GM18907 (cell line): ENCODE data around the gene TMEM205.
"Not testable (repeated sequence)": the region's sequence is repeated elsewhere in the genome, so short reads cannot be mapped to it uniquely, and the experiment has no call there.

Experiments
- ATAC-seq: cut with Tn5 transposase; IDR thresholded peaks from one replicate; pipeline ENCODE4 v1.9.1; 2021; ENCODE audit warnings: mild to moderate bottlenecking, moderate library complexity; ENCODE audit not compliant: unreplicated experiment

The TMEM205 gene

DNA sequence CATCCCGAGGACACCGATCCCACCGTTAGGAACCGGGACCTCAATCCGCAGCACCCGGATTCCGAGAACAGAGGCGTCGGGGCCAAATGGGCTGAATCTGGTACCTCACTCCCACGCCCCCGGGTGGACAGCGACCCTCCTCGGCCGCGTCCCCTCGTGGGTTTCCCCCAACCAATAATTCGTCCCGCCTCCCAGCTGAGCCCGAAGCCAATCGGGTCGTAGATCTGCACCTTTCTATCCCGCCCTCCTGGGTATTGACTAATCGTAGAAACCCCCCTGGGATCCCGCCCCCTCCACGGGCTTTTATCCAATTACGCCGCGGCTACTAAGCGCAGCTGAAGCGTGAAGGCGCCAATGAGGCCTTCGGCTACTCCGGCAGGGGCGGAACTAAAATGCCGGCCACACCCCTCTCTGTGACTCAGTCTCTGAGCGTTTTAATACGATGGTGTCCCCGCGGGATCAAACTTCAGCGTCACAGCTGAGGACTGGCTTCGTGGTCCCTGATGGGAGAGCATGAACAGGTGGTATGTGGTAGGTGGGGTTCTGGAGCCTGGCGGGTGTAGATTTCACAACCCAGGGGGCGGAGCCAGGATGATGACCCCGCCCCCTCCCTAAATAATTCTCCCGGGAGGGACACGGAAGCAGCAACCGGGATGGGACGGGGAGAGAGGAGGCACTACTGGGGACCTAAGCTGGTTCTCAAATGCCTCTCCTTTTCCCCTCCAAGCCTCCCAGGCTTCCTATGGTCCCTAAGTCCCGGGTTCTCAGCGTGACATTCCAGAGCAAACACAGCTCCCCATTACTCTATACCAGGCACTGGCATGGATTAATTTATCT, at the start of gene TMEM205, which contains the start of gene CCDC159:
TMEM205 (minus strand) TSS at position 165 of the 837 bp plus-strand sequence. CDS start 649 bp downstream, outside the sequence.
CCDC159 (plus strand) TSS at position 416 of the 837 bp plus-strand sequence; CDS start at position 504, 88 bp downstream.
- peak; percentile 86 for ATAC-seq

DNA sequence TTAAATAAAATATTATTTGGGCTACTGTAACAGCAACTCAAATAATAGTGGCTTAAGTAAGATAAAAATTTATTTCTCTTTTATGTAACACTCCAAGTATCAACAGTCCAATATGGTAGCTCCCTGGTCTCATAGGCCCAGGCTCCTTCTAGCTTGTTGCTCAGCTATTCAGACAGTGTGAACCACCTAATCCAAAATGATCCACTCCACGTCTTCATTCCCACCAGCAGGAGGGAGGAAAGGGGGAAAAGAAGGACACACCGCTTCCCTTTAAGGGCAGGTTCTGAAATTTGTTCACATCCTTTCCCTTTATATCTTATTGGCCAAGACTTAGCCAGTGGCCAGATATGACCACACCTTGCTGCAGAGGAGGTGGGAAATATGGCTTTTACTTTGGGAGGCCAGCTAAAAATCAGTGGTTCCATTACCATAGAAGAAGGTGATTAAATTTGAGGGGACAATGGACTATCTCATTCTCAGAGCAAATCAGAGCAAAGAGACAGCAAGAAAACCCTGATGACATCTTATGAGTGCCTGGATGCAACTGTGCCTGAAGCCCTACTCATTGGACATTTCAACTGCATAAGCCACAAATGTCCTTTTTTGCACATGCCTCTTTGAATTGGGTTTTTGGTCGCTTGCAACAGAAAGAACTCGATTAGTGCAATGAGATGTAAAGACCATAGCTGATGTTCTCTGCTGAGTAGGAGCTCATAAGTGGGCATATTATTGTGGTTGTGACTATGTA, 45.0 kb upstream of the TMEM205 start:
- ATAC-seq, result no peak

DNA sequence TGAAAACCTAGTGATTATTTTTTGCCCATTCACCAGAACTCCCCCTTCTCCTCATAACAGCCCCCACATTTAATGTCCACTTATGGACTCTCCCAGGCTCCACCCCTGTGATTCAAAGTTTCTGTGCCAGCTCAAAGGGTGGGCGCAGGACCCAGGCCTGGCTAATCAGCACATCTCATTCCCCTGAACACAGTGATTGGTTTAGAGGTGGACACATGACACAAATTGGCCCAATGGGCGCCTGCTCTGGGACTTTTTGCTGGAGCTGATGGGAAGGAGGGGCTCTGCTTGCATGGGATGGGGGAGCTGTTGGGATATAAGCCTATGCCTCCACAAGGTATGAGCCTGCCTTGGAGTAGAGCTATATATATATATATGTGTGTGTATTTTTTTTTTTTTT, 44.3 kb upstream of the TMEM205 start:
- no peak for ATAC-seq

DNA sequence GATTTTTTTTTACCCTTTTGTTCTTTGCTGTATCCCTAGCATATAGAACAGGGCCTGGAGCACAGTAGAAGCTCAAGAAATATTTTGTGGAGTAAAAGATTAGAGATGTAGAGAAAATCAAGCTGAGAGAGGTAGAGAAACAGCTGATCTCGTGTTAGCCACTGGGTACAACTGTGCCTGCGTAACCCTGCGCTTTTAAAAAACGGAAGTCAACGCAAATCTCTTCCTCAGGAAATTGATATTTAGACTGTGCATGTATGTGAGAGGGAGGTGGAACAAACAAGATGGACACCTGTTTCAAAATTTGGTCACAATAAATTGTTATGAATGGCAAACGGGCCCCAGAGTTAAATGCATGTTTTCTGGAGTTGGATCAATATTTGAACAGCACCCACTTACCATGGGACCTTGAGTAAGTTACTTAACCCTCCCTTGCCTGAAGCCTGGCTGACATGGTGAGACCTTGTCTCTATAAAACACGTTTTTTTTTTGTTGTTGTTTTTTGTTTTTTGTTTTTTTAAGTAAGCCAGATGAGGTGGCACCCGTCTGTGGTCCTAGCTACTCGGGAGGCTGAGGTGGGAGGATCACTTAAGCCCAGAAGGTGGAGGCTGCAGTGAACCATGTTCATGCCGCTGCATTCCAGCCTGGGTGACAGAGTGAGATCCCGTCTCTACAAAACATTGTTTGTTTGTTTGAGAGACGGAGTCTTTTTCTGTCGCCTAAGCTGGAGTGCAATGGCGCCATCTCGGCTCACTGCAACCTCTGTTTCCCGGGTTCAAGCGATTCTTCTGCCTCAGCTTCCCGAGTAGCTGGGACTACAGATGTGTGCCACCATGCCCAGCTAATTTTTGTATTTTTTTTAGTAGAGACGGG, 41.3 kb upstream of the TMEM205 start:
- ATAC-seq, result no peak

DNA sequence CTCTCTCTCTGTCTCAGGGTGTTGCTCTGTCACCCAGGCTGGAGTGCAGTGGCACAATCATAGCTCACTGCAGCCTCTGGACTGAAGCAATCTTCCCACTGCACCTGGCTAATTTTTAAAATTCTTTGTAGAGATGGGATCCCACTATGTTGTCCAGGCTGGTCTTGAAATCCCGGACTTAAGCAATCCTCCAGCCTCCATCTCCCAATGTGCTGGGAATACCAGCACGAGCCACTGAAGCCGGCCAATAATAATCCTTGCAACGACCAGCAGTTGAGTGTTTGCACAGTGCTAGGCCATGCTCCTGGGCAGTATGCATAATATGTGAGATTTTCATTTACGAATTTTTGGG, 38.7 kb upstream of the TMEM205 start:
- no peak for ATAC-seq

DNA sequence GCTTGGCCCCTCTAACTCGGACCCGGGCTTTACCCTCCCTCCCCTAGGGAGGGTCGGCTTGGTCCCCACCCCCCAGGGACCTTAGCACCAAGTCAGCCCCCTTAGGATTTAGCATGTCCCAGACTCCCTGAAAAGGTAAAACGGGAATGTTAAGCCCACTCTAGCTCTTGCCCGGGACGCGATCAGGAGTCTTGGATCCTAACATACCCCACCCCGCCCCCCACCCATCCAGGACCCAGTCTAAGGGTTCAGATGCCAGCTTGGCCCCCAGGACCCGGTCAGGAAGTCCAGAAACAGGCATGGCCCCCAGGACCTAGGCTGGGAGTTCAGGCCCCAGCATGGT, 37.6 kb upstream of the TMEM205 start:
- ATAC-seq, result no peak

DNA sequence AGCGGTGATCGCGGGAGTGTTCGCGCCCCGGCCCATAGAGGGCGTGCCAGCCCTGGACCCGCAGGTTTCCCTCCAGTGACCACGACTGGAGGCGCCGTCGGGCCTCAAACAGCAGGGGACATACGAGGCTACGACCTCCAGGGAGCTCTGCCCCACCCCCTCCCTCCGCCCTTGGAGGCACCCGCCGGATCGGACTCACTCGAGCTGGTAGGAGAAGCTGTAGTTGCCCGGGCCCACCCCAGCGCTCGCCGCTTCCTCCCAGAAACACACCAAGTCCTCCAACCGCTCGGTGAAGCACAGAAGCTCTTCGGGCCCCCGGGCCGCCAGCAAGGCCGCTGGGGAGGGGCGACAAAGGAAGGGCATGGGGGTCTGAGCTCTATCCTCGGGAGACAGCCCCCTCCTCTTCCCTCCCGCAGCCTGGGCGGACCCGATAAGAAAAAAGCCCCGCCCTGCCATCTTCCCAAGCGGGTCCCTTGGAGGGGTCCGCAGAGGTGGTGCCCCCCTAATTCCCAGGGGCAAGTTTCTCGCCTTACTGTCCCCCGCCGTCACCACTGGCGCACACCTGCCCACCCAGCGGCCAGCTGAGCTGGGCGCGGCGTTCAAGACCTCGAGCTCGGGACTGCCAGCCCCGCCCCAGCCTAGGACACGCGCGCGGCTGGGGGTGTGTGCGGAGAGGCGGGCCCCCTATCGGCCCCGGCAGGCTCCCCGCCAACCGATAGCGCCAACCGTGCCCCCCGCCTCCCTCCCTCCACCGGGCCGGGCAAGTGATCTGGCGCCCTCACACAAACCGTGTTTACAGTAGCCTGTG, 37.0 kb upstream of the TMEM205 start:
- no peak for ATAC-seq

DNA sequence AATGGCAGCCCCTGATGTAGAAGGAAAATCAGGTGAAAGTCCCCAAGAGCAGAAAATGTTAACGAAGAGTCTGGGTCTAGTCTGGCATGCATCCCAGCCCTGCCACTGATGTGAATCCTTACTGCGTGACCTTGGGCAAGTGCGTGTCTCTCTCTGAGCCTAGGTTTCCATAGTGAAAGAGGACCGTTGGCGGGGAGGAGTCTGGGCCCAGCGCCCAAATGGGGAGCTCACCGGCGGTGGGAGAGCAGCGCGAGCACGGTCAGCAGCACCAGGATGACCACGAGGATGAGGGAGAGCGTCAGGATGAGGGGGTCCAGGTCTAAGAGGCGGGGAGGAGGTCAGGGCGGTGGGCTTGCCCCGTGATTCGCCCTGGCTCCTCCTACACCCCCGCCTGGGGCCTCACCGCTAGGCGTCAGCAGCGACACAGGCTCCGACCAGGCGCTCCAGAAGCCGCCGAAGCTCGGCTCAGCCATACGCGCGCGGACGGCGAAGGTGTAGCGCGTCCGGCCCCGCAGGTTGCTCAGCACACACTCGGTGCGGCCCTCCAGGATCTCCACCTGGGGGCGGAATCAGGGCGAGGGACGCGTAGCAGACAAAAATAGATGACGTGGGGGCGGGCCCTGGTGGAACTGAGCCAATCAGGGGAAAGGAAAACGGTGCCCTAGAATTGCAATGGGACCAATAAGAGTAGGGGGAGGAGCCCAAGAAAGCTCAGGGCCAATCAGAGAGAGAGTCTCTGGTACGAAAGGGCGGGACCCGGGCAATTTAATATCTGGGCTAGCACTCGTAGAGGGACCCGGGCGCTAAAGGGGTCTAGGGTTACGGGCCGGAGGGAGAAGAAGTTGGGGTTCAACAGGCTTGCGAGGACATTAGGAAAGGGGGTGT, 34.8 kb upstream of the TMEM205 start:
- ATAC-seq, result peak; percentile 76

DNA sequence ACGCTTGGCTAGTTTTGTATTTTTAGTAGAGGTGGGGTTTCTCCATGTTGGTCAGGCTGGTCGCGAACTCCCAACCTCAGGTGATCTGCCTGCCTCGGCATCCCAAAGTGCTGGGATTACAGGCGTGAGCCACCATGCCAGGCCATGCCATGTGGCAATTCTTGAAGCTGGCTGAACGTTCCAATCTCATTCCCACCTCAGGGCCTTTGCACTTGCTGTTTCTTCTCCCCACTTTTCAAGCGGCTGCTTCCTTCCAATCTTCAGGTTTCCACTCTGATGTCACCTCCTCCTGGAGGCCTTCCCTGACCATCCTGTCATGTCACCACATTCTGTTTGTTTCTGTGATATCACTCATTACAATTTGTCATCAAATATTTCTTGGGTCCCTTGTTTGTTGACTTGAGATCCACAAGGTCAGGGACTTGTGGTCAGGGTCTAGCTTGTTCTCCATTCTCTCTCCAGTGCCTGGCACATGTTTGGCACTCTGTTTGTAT, 33.8 kb upstream of the TMEM205 start:
- ATAC-seq, result no peak

DNA sequence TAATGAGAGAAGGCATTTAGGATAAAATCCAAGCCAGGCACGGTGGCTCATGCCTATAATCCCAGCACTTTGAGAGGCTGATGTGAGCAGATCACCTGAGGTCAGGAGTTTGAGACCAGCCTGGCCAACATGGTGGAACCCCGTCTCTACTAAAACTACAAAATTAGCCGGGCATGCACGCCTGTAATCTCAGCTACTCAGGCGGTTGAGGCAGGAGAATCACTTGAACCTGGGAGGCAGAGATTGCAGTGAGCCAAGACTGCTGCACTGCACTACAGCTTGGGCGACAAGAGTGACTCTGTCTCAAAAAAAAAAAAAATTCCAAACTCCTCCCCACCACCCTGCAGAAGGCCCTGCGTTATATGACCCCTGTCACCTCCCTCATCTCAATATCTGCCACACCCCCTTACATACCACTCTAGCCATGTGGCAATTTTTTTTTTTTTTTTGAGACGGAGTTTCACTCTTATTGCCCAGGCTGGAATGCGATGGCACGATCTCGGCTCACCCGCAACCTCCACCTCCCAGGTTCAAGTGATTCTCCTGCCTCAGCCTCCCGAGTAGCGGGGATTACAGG, 33.3 kb upstream of the TMEM205 start:
- ATAC-seq, result not testable (repeated sequence)

DNA sequence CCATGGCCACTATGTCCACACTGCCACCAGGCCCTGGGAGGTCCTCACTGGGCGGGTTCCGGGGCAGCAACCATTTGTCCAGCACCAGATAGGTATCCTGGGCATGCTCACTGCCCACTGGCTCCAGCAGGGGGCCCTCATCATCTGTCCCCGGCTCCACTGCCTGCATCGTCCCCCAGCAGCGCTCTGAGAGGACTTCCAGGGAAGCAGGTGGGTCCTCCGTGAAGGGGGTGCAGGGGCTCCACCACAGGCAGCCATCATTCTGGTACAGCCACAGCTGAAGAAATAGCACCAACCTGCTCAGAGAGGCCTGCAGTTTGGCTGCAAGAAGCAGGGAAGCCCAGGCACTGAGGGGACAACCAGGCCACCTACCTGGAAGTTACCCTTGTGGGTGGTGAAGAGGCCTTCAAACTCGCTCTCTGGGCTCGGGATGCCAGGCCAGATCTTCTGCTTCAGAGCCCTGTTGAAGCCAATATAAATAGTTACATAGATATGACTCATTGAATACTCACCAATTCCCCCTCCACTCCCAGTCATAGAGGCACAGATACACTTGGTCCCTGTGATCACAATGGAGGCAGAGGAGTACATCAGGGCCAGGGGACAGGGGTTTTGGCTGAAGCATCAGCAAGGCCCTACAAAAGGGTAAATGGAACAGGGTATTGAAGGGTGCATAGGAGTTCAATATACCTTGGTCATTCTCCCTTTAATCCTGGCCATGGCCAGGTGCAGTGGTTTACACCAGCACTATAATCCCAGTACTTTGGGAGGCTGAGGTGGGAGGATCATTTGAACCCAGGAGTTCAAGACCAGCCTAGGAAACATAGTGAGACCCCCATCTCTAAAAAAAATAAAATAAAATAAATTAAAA, 32.5 kb upstream of the TMEM205 start:
- ATAC-seq, result no peak

DNA sequence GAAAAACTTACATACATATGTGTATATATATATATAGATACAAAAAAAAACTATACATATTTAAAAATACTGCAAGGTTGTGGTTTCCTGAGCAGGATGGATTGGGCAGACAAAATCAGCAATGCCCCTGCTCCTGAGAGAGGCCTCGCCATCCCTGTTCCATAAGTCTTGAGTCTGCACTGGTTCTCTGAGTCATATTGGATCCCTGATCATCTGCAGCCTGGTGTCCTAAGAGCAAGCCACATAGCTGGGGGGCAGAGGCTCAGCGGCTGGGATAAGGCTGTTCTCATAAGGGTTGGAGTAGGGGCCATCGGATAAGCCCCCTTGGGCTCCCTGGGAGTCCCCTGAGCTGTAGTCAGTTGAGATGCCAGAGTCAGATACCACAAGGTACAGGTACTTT, 31.7 kb upstream of the TMEM205 start:
- no peak for ATAC-seq

DNA sequence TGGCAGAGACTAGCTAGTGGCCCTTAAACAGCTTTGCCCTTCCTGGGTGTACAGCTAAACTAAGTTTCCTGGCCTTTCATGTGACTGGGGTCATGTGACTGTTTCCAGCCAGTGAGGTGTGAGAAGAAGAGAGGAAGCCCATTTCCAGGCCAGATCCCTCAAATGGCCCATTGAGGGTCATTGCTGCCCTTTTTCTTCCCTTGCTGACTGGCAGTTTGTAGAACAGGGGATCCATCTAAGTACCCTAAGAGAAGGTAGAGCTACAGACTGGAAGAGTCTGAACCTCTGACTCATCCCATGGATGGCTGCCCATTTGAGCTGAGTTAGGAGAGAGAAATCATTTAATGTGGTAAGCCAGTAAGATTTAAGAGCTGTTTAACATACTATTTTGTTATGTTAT, 31.2 kb upstream of the TMEM205 start:
- ATAC-seq, result no peak

DNA sequence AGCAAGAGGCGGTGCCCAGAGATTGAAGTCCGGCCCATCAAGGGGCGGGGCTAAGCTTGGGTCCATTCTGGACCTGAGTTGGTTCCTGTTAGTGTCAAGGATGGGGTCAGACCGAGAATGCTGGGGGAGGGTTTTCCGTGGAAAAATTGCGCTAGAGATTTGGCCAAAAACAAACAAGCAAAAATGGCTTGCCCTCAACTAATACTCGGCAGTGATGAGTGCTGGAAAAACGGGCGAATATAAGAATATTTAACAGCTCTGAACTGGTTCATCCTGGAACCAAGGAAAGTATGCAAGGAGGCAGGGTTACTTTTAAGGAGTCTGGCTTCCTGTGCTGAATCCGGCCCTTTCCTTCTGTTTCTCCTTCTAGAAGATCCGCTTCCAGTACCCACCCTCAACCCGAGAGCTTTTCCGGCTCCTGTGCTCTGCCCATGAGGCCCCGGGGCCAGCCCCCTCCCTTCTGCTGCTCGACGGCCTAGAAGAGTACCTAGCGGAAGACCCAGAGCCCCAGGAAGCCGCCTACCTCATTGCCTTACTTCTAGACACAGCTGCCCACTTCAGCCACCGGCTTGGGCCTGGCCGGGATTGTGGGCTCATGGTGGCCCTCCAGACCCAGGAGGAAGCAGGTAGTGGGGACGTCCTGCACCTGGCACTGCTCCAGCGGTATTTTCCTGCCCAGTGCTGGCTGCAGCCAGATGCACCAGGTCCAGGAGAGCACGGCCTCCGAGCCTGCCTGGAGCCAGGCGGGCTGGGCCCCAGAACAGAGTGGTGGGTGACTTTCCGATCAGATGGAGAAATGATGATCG, 29.3 kb upstream of the TMEM205 start:
- ATAC-seq, result peak; percentile 28

DNA sequence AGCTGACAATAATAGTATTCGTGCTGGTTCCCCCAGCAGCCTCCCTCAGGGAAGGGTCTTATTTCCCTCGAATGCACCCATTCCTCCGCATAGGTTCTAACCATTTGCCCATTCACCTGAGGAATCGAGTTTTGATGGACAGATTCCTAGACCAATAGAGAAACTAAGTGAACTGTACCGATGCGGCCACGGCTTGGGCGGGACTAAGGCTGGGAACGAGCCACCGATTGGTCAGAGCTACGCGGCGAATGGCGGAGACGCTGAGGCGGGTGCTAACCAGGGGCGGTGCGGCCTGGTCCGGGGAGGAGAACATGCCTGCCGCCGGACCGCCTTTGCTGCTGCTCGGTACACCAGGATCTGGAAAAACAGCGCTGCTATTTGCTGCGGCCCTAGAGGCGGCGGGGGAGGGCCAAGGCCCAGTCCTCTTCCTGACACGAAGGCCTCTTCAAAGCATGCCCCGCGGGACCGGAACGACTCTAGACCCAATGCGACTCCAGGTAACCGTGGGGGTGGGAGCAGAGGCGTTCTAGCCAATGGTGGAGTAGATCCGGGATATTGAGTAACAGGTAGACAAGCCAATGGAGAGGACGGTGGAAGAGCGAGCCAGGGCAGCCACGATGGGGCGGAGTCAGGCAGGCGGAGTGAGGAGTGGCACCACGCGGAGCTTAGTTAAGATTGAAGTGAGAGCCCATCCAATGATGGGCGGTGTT, 28.5 kb upstream of the TMEM205 start, which contains the start of gene SWSAP1:
SWSAP1 (plus strand) TSS at position 234 of the 710 bp plus-strand sequence; CDS start at position 249, 15 bp downstream.
- peak; percentile 89 for ATAC-seq

DNA sequence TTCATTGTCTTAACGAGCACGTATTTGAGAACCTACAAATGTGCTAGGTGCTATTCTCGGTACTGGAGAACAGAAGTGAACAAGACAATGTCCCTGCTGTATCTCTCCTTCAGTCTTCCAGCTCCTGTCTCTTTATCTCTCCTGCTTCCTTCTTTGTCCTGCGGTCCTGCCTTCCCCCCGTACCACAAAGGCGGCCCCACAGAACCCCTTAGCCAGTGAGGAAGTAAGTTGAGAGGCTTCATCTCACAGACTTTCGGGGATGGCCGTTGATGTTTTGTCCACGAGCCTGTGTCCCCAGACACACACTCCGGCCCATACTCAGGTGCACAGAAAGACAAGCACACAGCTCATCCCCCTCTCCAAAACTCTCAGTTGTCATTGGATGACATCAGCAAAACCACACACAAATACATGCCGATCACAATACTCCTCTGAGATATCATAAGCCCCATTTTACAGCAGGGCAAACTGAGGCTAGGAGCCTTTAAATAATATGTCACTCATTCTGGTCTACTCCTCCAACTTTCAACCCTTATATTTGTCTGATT, 27.9 kb upstream of the TMEM205 start:
- no peak for ATAC-seq
